ENCODE results near the gene KIF13A.
"Not testable (repeated sequence)": the region's sequence is repeated elsewhere in the genome, so short reads cannot be mapped to it uniquely, and the experiment has no call there.

Gene KIF13A

GRCh38 chr6:17762651-17763050 lies 224.8 kb downstream of the KIF13A start:
- Mint-ChIP-seq H3K27ac (no peak overlapping the region), H3K36me3 (no peaks in the 10 kb centered on the region), H3K27me3 (peaks cover 2% of the 10 kb centered on the region)

GRCh38 chr6:17758119-17758518 lies 229.3 kb downstream of the KIF13A start:
- Mint-ChIP-seq H3K36me3 (no peaks in the 10 kb centered on the region), H3K9me3 (no peaks in the 10 kb centered on the region), H3K27ac (no peak overlapping the region)

More at GRCh38 chr6:17762651-17763050, 224.8 kb downstream of the KIF13A start:
- Mint-ChIP-seq H3K4me3 (no peak overlapping the region), H3K4me1 (no peaks in the 10 kb centered on the region), H3K9me3 (no peaks in the 10 kb centered on the region)

GRCh38 chr6:17754254-17754653 lies 233.2 kb downstream of the KIF13A start:
- H3K36me3 Mint-ChIP-seq: no peaks in the 10 kb centered on the region
- no peak overlapping the region for H3K27ac Mint-ChIP-seq
- H3K27me3 Mint-ChIP-seq: peaks cover 2% of the 10 kb centered on the region
- no peaks in the 10 kb centered on the region for H3K4me1 Mint-ChIP-seq
- no peaks in the 10 kb centered on the region for H3K9me3 Mint-ChIP-seq
- no peak overlapping the region for H3K4me3 Mint-ChIP-seq

More at GRCh38 chr6:17758119-17758518, 229.3 kb downstream of the KIF13A start:
- Mint-ChIP-seq H3K4me3 (no peak overlapping the region), H3K4me1 (no peaks in the 10 kb centered on the region), H3K27me3 (peaks cover 2% of the 10 kb centered on the region)

GRCh38 chr6:17745324-17745723 lies 242.1 kb downstream of the KIF13A start:
- H3K36me3 Mint-ChIP-seq: not testable (repeated sequence)

GRCh38 chr6:17744757-17745308 lies 242.6 kb downstream of the KIF13A start:
- H3K4me3 Mint-ChIP-seq, H3K9me3 Mint-ChIP-seq, H3K36me3 Mint-ChIP-seq, H3K4me1 Mint-ChIP-seq, H3K27ac Mint-ChIP-seq, H3K27me3 Mint-ChIP-seq: not testable (repeated sequence)

More at GRCh38 chr6:17745324-17745723, 242.1 kb downstream of the KIF13A start:
- H3K9me3 Mint-ChIP-seq, H3K27me3 Mint-ChIP-seq, H3K27ac Mint-ChIP-seq, H3K4me3 Mint-ChIP-seq, H3K4me1 Mint-ChIP-seq: not testable (repeated sequence)

GRCh38 chr6:17744019-17744756 lies 243.2 kb downstream of the KIF13A start:
- no peak overlapping the region for H3K27ac Mint-ChIP-seq
- no peak overlapping the region for H3K4me3 Mint-ChIP-seq
- H3K9me3 Mint-ChIP-seq: no peaks in the 10 kb centered on the region
- H3K36me3 Mint-ChIP-seq: peaks cover 2% of the 10 kb centered on the region
- no peaks in the 10 kb centered on the region for H3K27me3 Mint-ChIP-seq
- H3K4me1 Mint-ChIP-seq: no peaks in the 10 kb centered on the region

GRCh38 chr6:17741507-17741906 lies 245.9 kb downstream of the KIF13A start:
- Mint-ChIP-seq H3K27me3 (no peaks in the 10 kb centered on the region), H3K9me3 (peaks cover 5% of the 10 kb centered on the region), H3K27ac (no peak overlapping the region), H3K4me3 (no peak overlapping the region), H3K4me1 (no peaks in the 10 kb centered on the region), H3K36me3 (peaks cover 2% of the 10 kb centered on the region)

- Mint-ChIP-seq H3K4me3 (no peak overlapping the region), H3K27ac (no peak overlapping the region), H3K9me3 (peaks cover 5% of the 10 kb centered on the region), H3K27me3 (no peaks in the 10 kb centered on the region), H3K4me1 (no peaks in the 10 kb centered on the region), H3K36me3 (peaks cover 2% of the 10 kb centered on the region)
These were observed 246.7 kb downstream of the KIF13A start for GRCh38 chr6:17740559-17741220.

- H3K36me3 Mint-ChIP-seq: peaks cover 2% of the 10 kb centered on the region
- no peaks in the 10 kb centered on the region for H3K4me1 Mint-ChIP-seq
- H3K4me3 Mint-ChIP-seq: no peak overlapping the region
- no peak overlapping the region for H3K27ac Mint-ChIP-seq
- peaks cover 5% of the 10 kb centered on the region for H3K9me3 Mint-ChIP-seq
- H3K27me3 Mint-ChIP-seq: no peaks in the 10 kb centered on the region
These were observed 249.7 kb downstream of the KIF13A start for GRCh38 chr6:17737704-17738252.

- not testable (repeated sequence) for H3K27me3 Mint-ChIP-seq, H3K36me3 Mint-ChIP-seq, H3K9me3 Mint-ChIP-seq, H3K27ac Mint-ChIP-seq, H3K4me3 Mint-ChIP-seq, H3K4me1 Mint-ChIP-seq
These were observed 252.1 kb downstream of the KIF13A start for GRCh38 chr6:17735311-17735710.

GRCh38 chr6:17730078-17730704 lies 257.2 kb downstream of the KIF13A start:
- Mint-ChIP-seq H3K36me3 (no peaks in the 10 kb centered on the region), H3K27ac (no peak overlapping the region), H3K9me3 (no peaks in the 10 kb centered on the region), H3K4me1 (no peaks in the 10 kb centered on the region), H3K27me3 (no peaks in the 10 kb centered on the region), H3K4me3 (no peak overlapping the region)

GRCh38 chr6:17729223-17730077 lies 258.0 kb downstream of the KIF13A start:
- Mint-ChIP-seq H3K4me1 (no peaks in the 10 kb centered on the region), H3K4me3 (no peak overlapping the region), H3K9me3 (no peaks in the 10 kb centered on the region), H3K36me3 (no peaks in the 10 kb centered on the region), H3K27me3 (no peaks in the 10 kb centered on the region), H3K27ac (no peak overlapping the region)

GRCh38 chr6:17728551-17729222 lies 258.7 kb downstream of the KIF13A start:
- no peak overlapping the region for H3K27ac Mint-ChIP-seq
- no peaks in the 10 kb centered on the region for H3K9me3 Mint-ChIP-seq

GRCh38 chr6:17725083-17725482 lies 262.4 kb downstream of the KIF13A start:
- no peaks in the 10 kb centered on the region for H3K9me3 Mint-ChIP-seq
- no peaks in the 10 kb centered on the region for H3K4me1 Mint-ChIP-seq
- H3K27ac Mint-ChIP-seq: no peak overlapping the region
- H3K4me3 Mint-ChIP-seq: no peak overlapping the region
- H3K36me3 Mint-ChIP-seq: no peaks in the 10 kb centered on the region
- H3K27me3 Mint-ChIP-seq: no peaks in the 10 kb centered on the region

More at GRCh38 chr6:17728551-17729222, 258.7 kb downstream of the KIF13A start:
- no peak overlapping the region for H3K4me3 Mint-ChIP-seq
- no peaks in the 10 kb centered on the region for H3K36me3 Mint-ChIP-seq
- H3K4me1 Mint-ChIP-seq: no peaks in the 10 kb centered on the region
- no peaks in the 10 kb centered on the region for H3K27me3 Mint-ChIP-seq
